DOHH2 (cell line): ENCODE measurements around the gene DGKB.

Experiments used
- H3F3A ChIP-seq: fragments of 200-600 bp; sonication (generic), shearing (Covaris generic); 2 replicates; pipeline ENCODE4 v1.6.0; 2016; ENCODE audit warnings: antibody characterized with exemption, mild to moderate bottlenecking; ENCODE audit not compliant: control insufficient read depth, insufficient read depth
- H3K27ac ChIP-seq: fragments of 200-600 bp; sonication (generic); 2 replicates; pipeline ENCODE4 v1.5.1; 2014; ENCODE audit warnings: low read depth, mild to moderate bottlenecking, low read length, moderate library complexity
- H3K27me3 ChIP-seq: fragments of 200-600 bp; sonication (generic); 2 replicates; pipeline ENCODE4 v1.6.1; 2014; ENCODE audit warnings: mild to moderate bottlenecking, low read length, mixed read lengths; ENCODE audit not compliant: control insufficient read depth
- H3K36me3 ChIP-seq: fragments of 200-600 bp; sonication (generic); 2 replicates; pipeline ENCODE4 v1.6.1; 2014; ENCODE audit warnings: mild to moderate bottlenecking, low read length, moderate library complexity, mixed read lengths; ENCODE audit not compliant: control insufficient read depth
- H3K4me1 ChIP-seq: fragments of 200-600 bp; sonication (generic); 2 replicates; pipeline ENCODE4 v1.6.1; 2014; ENCODE audit warnings: mild to moderate bottlenecking, low read length, mixed read lengths; ENCODE audit not compliant: control insufficient read depth
- H3K4me2 ChIP-seq: fragments of 200-600 bp; sonication (generic); 2 replicates; pipeline ENCODE4 v1.6.0; 2014; ENCODE audit warnings: mild to moderate bottlenecking, low read length, moderate library complexity
- H3K4me3 ChIP-seq: fragments of 200-600 bp; sonication (generic); 2 replicates; pipeline ENCODE4 v1.5.1; 2014; ENCODE audit warnings: mild to moderate bottlenecking, low read length, mixed read lengths
- H3K79me2 ChIP-seq: fragments of 200-600 bp; sonication (generic); 2 replicates; pipeline ENCODE4 v1.6.1; 2014; ENCODE audit warnings: mild to moderate bottlenecking, low read length, mixed read lengths; ENCODE audit not compliant: control insufficient read depth
- H3K9me2 ChIP-seq: fragments of 200-600 bp; sonication (generic); replicated peaks from 2 replicates; pipeline ENCODE4 v1.6.1; 2014; ENCODE audit warnings: mild to moderate bottlenecking, low read length, mixed read lengths; ENCODE audit not compliant: control insufficient read depth
- H3K9me3 ChIP-seq: fragments of 200-600 bp; sonication (generic); 2 replicates; pipeline ENCODE4 v1.6.1; 2014; ENCODE audit warnings: antibody characterized with exemption, low read length, mixed read lengths; ENCODE audit not compliant: control insufficient read depth, insufficient read depth
- H4K20me1 ChIP-seq: fragments of 200-600 bp; sonication (generic); 2 replicates; pipeline ENCODE4 v1.6.0; 2014; ENCODE audit warnings: low read depth, mild to moderate bottlenecking, antibody characterized with exemption, low read length, moderate library complexity; ENCODE audit not compliant: control insufficient read depth, insufficient read depth
- CTCF ChIP-seq: fragments of 200-600 bp; sonication (generic); IDR thresholded peaks from one replicate; pipeline ENCODE4 v1.5.1; 2014; ENCODE audit warnings: antibody characterized with exemption, mild to moderate bottlenecking, low read depth, low read length; ENCODE audit not compliant: poor library complexity, severe bottlenecking
- EZH2phosphoT487 ChIP-seq: fragments of 200-600 bp; sonication (generic); IDR thresholded peaks from 2 replicates; pipeline ENCODE4 v1.6.1; 2017; ENCODE audit warnings: borderline replicate concordance, mild to moderate bottlenecking, antibody characterized with exemption, low read length, moderate library complexity, mixed read lengths

The DGKB gene

GRCh38 chr7:14888962-14889361, 13.6 kb downstream of the DGKB start:
- TF ChIP-seq CTCF: no peak
- no peak for TF ChIP-seq EZH2phosphoT487
- Histone ChIP-seq H3F3A (no peaks in the 10 kb centered on the region), H3K4me3 (no peak overlapping the region), H3K27ac (no peak overlapping the region), H3K9me3 (no peaks in the 10 kb centered on the region), H3K27me3 (no peaks in the 10 kb centered on the region), H3K4me1 (no peaks in the 10 kb centered on the region), H3K4me2 (no peak overlapping the region), H3K36me3 (no peaks in the 10 kb centered on the region), H3K9me2 (no peaks in the 10 kb centered on the region), H4K20me1 (no peaks in the 10 kb centered on the region), H3K79me2 (no peaks in the 10 kb centered on the region)

- H3K27me3 ChIP-seq: no peaks in the 10 kb centered on the region
Observed at GRCh38 chr7:14886533-14886932, 16.0 kb downstream of the DGKB start.

GRCh38 chr7:14875941-14876587, 26.5 kb downstream of the DGKB start:
- Histone ChIP-seq H3K4me2 (no peak overlapping the region), H3K4me3 (no peak overlapping the region), H4K20me1 (no peaks in the 10 kb centered on the region), H3K27me3 (no peaks in the 10 kb centered on the region), H3K4me1 (no peaks in the 10 kb centered on the region), H3K27ac (no peak overlapping the region), H3K79me2 (no peaks in the 10 kb centered on the region), H3K36me3 (no peaks in the 10 kb centered on the region), H3K9me2 (no peaks in the 10 kb centered on the region), H3K9me3 (no peaks in the 10 kb centered on the region), H3F3A (no peaks in the 10 kb centered on the region)
- TF ChIP-seq EZH2phosphoT487 (no peak), CTCF (no peak)

More at GRCh38 chr7:14886533-14886932, 16.0 kb downstream of the DGKB start:
- Histone ChIP-seq H3K36me3 (no peaks in the 10 kb centered on the region), H3K27ac (no peak overlapping the region), H4K20me1 (no peaks in the 10 kb centered on the region), H3F3A (no peaks in the 10 kb centered on the region), H3K9me2 (no peaks in the 10 kb centered on the region), H3K4me3 (no peak overlapping the region), H3K4me1 (no peaks in the 10 kb centered on the region), H3K9me3 (no peaks in the 10 kb centered on the region), H3K79me2 (no peaks in the 10 kb centered on the region), H3K4me2 (no peak overlapping the region)
- TF ChIP-seq CTCF: no peak
- TF ChIP-seq EZH2phosphoT487: no peak
